ENCODE measurements around the gene CDK5RAP2.

GRCh38 chr9:120397453-120397852 lies 182.5 kb downstream of the CDK5RAP2 start:
- no peak for TF ChIP-seq POLR2AphosphoS5 (IDR thresholded peaks at IDR 0.05; ENCODE audit: borderline replicate concordance, low read depth, low read length)
- no peak for TF ChIP-seq FOXP2 (optimal IDR thresholded peaks at IDR 0.05; ENCODE audit: control extremely low read depth, extremely low read length, insufficient read depth)
- TF ChIP-seq EZH2 (IDR thresholded peaks at IDR 0.05), result no peak
